HFF-Myc (cell line): ENCODE measurements around the gene ANAPC4.

ENCODE experiments used
- DNase-seq: peaks from one replicate; pipeline ENCODE4 v3.0.0-alpha.2; 2011; ENCODE audit warnings: low read depth; ENCODE audit errors: extremely low read depth
- H3K4me3 ChIP-seq: replicated peaks from 2 replicates; pipeline ENCODE4 v1.5.1; 2011; ENCODE audit warnings: low read depth, mild to moderate bottlenecking, control low read depth, low read length
- TF ChIP-seq, protein P1 (sequence below): IDR thresholded peaks from 2 replicates; pipeline ENCODE4 v1.5.1; 2012; ENCODE audit warnings: mild to moderate bottlenecking, low read depth, low read length, control low read depth; ENCODE audit errors: missing control alignments

The ANAPC4 gene

GRCh38 chr4:25402521-25402920 lies 25.5 kb downstream of the ANAPC4 start:
- no peak for DNase-seq
- TF ChIP-seq, protein P1, sequence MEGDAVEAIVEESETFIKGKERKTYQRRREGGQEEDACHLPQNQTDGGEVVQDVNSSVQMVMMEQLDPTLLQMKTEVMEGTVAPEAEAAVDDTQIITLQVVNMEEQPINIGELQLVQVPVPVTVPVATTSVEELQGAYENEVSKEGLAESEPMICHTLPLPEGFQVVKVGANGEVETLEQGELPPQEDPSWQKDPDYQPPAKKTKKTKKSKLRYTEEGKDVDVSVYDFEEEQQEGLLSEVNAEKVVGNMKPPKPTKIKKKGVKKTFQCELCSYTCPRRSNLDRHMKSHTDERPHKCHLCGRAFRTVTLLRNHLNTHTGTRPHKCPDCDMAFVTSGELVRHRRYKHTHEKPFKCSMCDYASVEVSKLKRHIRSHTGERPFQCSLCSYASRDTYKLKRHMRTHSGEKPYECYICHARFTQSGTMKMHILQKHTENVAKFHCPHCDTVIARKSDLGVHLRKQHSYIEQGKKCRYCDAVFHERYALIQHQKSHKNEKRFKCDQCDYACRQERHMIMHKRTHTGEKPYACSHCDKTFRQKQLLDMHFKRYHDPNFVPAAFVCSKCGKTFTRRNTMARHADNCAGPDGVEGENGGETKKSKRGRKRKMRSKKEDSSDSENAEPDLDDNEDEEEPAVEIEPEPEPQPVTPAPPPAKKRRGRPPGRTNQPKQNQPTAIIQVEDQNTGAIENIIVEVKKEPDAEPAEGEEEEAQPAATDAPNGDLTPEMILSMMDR, result no peak
- H3K4me3 ChIP-seq, result no peak overlapping the region

- no peak for DNase-seq
- H3K4me3 ChIP-seq, result no peak overlapping the region
- TF ChIP-seq, protein P1, result no peak
These were observed 26.6 kb downstream of the ANAPC4 start for GRCh38 chr4:25403699-25404098.

DNA sequence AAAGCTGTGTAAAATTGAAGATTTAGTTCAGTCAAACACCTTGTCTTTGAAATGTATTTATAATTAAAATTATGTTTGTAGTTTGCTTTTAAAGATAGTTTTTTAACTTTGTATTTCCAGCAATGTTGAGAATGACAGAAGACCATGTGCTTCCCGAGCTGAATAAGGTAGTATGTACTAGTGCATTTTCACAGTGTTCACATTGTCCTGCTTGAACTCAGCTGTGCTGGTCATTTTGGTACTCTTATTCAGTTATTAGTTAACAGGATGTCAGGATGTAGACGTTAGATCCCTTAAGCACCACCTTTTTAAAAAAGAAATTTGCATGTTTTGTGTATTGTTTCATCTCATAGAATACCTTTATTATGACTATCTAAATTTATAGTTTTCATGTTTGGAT lies 28.4 kb downstream of the ANAPC4 start:
- H3K4me3 ChIP-seq, result no peak overlapping the region
- no peak for DNase-seq
- TF ChIP-seq, protein P1, result no peak

GRCh38 chr4:25406081-25406692 lies 29.1 kb downstream of the ANAPC4 start:
- no peak for DNase-seq
- no peak overlapping the region for H3K4me3 ChIP-seq
- TF ChIP-seq, protein P1, result no peak

DNA sequence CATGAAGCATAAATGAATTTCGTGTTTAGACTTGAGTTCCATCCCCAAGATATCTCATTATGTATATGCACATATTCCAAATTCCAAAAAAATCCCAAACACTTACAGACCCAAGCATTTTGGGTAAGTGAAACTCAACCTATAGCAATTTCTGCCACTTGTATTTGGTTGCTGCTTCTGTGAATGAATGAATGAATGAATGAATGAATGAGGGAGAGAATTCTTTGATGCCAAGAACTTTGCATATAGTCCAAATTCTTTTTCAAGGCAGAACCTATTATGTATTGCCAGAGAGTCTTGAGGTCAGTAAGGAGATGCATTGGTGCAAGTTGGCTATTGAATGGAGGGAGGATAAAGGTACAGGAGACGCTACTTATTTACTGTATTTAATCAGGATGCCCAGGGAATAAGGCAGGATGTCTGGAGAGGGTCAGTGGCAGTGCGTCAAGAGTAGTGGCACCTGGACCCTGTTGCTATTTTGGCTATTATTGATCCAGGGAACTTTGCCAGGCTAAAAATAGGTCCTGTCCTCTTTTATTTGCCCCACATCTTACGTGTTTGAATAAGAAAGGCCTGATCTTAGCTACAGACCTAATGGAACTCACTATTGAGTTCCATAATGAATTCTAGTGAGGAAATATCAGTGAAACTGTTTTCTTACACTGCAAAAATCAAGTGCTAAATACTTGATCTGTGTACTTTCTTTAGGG lies 33.9 kb downstream of the ANAPC4 start:
- no peak overlapping the region for H3K4me3 ChIP-seq
- DNase-seq, result no peak
- TF ChIP-seq, protein P1, result no peak

DNA sequence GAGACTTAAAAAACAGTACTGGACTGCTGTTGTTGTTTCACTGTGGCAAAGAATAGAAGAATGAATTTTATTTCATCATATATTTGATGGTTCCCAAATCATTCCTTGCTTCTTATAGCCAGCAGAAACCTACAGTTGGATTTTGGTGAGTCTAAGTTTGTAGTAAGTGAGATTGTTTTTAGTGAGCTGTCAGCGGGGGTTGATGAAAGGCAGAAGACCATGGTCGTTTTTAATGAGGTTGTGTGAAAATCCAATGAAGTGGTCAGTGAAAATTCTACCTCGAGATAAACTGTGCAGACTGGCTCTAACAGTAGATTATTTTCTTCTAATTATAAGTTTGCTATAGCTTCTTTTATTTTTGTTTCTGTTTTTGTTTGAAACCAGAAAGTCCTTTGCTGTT lies 36.2 kb downstream of the ANAPC4 start:
- no peak for DNase-seq
- no peak overlapping the region for H3K4me3 ChIP-seq
- TF ChIP-seq, protein P1, result no peak
